ENCODE measurements around the gene NT5E.

DNA sequence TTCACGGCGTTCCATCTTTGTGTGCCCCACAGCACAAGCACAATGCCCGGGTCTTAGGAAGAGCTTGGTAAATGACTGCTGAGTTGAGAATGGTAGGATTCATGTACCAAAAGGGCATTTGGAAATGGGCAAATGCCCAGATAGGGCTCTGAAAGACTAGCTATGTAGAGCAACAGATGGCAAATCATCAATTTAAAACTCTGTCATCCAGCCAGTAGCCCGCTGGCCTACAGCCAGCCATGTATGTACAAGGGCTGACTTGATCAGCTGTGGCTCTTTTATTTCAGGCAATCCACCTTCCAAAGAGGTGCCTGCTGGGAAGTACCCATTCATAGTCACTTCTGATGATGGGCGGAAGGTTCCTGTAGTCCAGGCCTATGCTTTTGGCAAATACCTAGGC, 35.1 kb downstream of the NT5E start:
- no peak for TF ChIP-seq EZH2 (IDR thresholded peaks at IDR 0.05)
- TF ChIP-seq, protein P1, sequence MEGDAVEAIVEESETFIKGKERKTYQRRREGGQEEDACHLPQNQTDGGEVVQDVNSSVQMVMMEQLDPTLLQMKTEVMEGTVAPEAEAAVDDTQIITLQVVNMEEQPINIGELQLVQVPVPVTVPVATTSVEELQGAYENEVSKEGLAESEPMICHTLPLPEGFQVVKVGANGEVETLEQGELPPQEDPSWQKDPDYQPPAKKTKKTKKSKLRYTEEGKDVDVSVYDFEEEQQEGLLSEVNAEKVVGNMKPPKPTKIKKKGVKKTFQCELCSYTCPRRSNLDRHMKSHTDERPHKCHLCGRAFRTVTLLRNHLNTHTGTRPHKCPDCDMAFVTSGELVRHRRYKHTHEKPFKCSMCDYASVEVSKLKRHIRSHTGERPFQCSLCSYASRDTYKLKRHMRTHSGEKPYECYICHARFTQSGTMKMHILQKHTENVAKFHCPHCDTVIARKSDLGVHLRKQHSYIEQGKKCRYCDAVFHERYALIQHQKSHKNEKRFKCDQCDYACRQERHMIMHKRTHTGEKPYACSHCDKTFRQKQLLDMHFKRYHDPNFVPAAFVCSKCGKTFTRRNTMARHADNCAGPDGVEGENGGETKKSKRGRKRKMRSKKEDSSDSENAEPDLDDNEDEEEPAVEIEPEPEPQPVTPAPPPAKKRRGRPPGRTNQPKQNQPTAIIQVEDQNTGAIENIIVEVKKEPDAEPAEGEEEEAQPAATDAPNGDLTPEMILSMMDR (IDR thresholded peaks at IDR 0.05) = no peak
